HUES64 (cell line): ENCODE measurements around the gene MLH1.

Source experiments
- H3K27ac ChIP-seq: 2 replicates; pipeline ENCODE4 v1.7.0; 2013; ENCODE audit warnings: low read depth, low read length, inconsistent platforms
- H3K27me3 ChIP-seq: 2 replicates; pipeline ENCODE4 v1.6.1; 2013; ENCODE audit warnings: mild to moderate bottlenecking, low read length; ENCODE audit not compliant: insufficient read depth
- H3K36me3 ChIP-seq: 2 replicates; pipeline ENCODE4 v1.6.1; 2013; ENCODE audit warnings: mild to moderate bottlenecking, low read length; ENCODE audit not compliant: insufficient read depth
- H3K4me1 ChIP-seq: 2 replicates; pipeline ENCODE4 v1.6.1; 2013; ENCODE audit warnings: mild to moderate bottlenecking, low read length, moderate library complexity; ENCODE audit not compliant: insufficient read depth
- H3K4me3 ChIP-seq: 2 replicates; pipeline ENCODE4 v1.5.1; 2013; ENCODE audit warnings: mild to moderate bottlenecking, low read length, moderate library complexity
- H3K9ac ChIP-seq: 2 replicates; pipeline ENCODE4 v1.6.1; 2013; ENCODE audit warnings: mild to moderate bottlenecking, low read depth, low read length
- H3K9me3 ChIP-seq: 2 replicates; pipeline ENCODE4 v1.6.1; 2013; ENCODE audit warnings: low read depth, low read length; ENCODE audit not compliant: insufficient read depth
- WGBS: fragments of 150-250, 120-280 bp; methylation state at CpG from one replicate; pipeline ENCODE4 v1.1.7; 2013; ENCODE audit warnings: missing lambda C conversion rate; 5-methylcytosine and 5-hydroxymethylcytosine counted together

The MLH1 gene

GRCh38 chr3:37024092-37024491, 30.8 kb downstream of the MLH1 start:
- 100% methylated on average over 1 of the region's 2 CpGs for WGBS
- peaks cover 96% of the 10 kb centered on the region for H3K36me3 ChIP-seq

GRCh38 chr3:37024820-37025405, 31.6 kb downstream of the MLH1 start:
- no peak overlapping the region for H3K4me3 ChIP-seq
- peaks cover 98% of the 10 kb centered on the region for H3K36me3 ChIP-seq

More at GRCh38 chr3:37024092-37024491, 30.8 kb downstream of the MLH1 start:
- Histone ChIP-seq H3K9ac (no peak overlapping the region), H3K27me3 (no peaks in the 10 kb centered on the region), H3K4me3 (no peak overlapping the region), H3K4me1 (no peaks in the 10 kb centered on the region), H3K9me3 (no peaks in the 10 kb centered on the region), H3K27ac (no peak overlapping the region)

GRCh38 chr3:37025561-37026335, 32.4 kb downstream of the MLH1 start:
- Histone ChIP-seq H3K4me1 (no peaks in the 10 kb centered on the region), H3K36me3 (peaks cover 97% of the 10 kb centered on the region), H3K9me3 (no peaks in the 10 kb centered on the region), H3K9ac (no peak overlapping the region), H3K27ac (no peak overlapping the region), H3K4me3 (no peak overlapping the region), H3K27me3 (no peaks in the 10 kb centered on the region)
- WGBS: 98% methylated on average over 3 of the region's 3 CpGs

More at GRCh38 chr3:37024820-37025405, 31.6 kb downstream of the MLH1 start:
- Histone ChIP-seq H3K27ac (no peak overlapping the region), H3K9me3 (no peaks in the 10 kb centered on the region), H3K9ac (no peak overlapping the region), H3K4me1 (no peaks in the 10 kb centered on the region), H3K27me3 (no peaks in the 10 kb centered on the region)
- WGBS: 97% methylated on average over 3 of the region's 3 CpGs

- no peaks in the 10 kb centered on the region for H3K27me3 ChIP-seq
- H3K9me3 ChIP-seq: no peaks in the 10 kb centered on the region
- no peak overlapping the region for H3K4me3 ChIP-seq
- no peak overlapping the region for H3K9ac ChIP-seq
- H3K36me3 ChIP-seq: peaks cover 97% of the 10 kb centered on the region
- no peaks in the 10 kb centered on the region for H3K4me1 ChIP-seq
- no peak overlapping the region for H3K27ac ChIP-seq
- WGBS: 98% methylated on average over 5 of the region's 5 CpGs
Observed at GRCh38 chr3:37026851-37027250, 33.5 kb downstream of the MLH1 start.

- Histone ChIP-seq H3K9ac (no peak overlapping the region), H3K36me3 (peaks cover 97% of the 10 kb centered on the region), H3K9me3 (no peaks in the 10 kb centered on the region), H3K27ac (no peak overlapping the region), H3K4me3 (no peak overlapping the region), H3K27me3 (no peaks in the 10 kb centered on the region), H3K4me1 (no peaks in the 10 kb centered on the region)
- 94% methylated on average over 1 of the region's 1 CpG for WGBS
Observed at GRCh38 chr3:37028329-37028728, 35.0 kb downstream of the MLH1 start.

GRCh38 chr3:37029111-37029510, 35.8 kb downstream of the MLH1 start:
- H3K27ac ChIP-seq: no peak overlapping the region
- WGBS: no CpG with 5 or more reads among the region's 1 CpG
- H3K36me3 ChIP-seq: peaks cover 97% of the 10 kb centered on the region

GRCh38 chr3:37029516-37030163, 36.3 kb downstream of the MLH1 start:
- Histone ChIP-seq H3K27me3 (no peaks in the 10 kb centered on the region), H3K4me1 (no peaks in the 10 kb centered on the region), H3K27ac (no peak overlapping the region), H3K9ac (no peak overlapping the region), H3K9me3 (no peaks in the 10 kb centered on the region), H3K36me3 (peaks cover 97% of the 10 kb centered on the region), H3K4me3 (no peak overlapping the region)

More at GRCh38 chr3:37029111-37029510, 35.8 kb downstream of the MLH1 start:
- H3K9ac ChIP-seq: no peak overlapping the region
- no peak overlapping the region for H3K4me3 ChIP-seq
- no peaks in the 10 kb centered on the region for H3K9me3 ChIP-seq
- no peaks in the 10 kb centered on the region for H3K27me3 ChIP-seq
- H3K4me1 ChIP-seq: no peaks in the 10 kb centered on the region

- Histone ChIP-seq H3K4me3 (no peak overlapping the region), H3K27me3 (no peaks in the 10 kb centered on the region), H3K27ac (no peak overlapping the region), H3K9me3 (no peaks in the 10 kb centered on the region), H3K4me1 (no peaks in the 10 kb centered on the region), H3K36me3 (peaks cover 98% of the 10 kb centered on the region), H3K9ac (no peak overlapping the region)
- 84% methylated on average over 3 of the region's 3 CpGs for WGBS
Observed at GRCh38 chr3:37030588-37030987, 37.3 kb downstream of the MLH1 start.

GRCh38 chr3:37031096-37031682, 37.9 kb downstream of the MLH1 start:
- no peaks in the 10 kb centered on the region for H3K27me3 ChIP-seq
- H3K9ac ChIP-seq: no peak overlapping the region; the same call in 1 of the 2 replicates
- no peak overlapping the region for H3K27ac ChIP-seq
- 96% methylated on average over 7 of the region's 7 CpGs for WGBS
- no peaks in the 10 kb centered on the region for H3K4me1 ChIP-seq
- H3K36me3 ChIP-seq: peaks cover 98% of the 10 kb centered on the region
- H3K4me3 ChIP-seq: no peak overlapping the region
- peaks cover 3% of the 10 kb centered on the region; the same call in 1 of the 2 replicates for H3K9me3 ChIP-seq

- Histone ChIP-seq H3K4me3 (no peak overlapping the region), H3K27me3 (no peaks in the 10 kb centered on the region), H3K9ac (no peak overlapping the region), H3K27ac (no peak overlapping the region), H3K4me1 (no peaks in the 10 kb centered on the region), H3K9me3 (peaks cover 5% of the 10 kb centered on the region; the same call in 1 of the 2 replicates), H3K36me3 (peaks cover 98% of the 10 kb centered on the region)
- WGBS: 94% methylated on average over 10 of the region's 10 CpGs
Observed at GRCh38 chr3:37032961-37033360, 39.6 kb downstream of the MLH1 start.

- Histone ChIP-seq H3K4me3 (no peak overlapping the region), H3K4me1 (no peaks in the 10 kb centered on the region), H3K36me3 (peaks cover 99% of the 10 kb centered on the region), H3K27ac (no peak overlapping the region), H3K9me3 (peaks cover 5% of the 10 kb centered on the region; the same call in 1 of the 2 replicates), H3K9ac (no peak overlapping the region), H3K27me3 (no peaks in the 10 kb centered on the region)
- WGBS: 90% methylated on average over 3 of the region's 3 CpGs
Observed at GRCh38 chr3:37037352-37037751, 44.0 kb downstream of the MLH1 start.
